OCI-LY7 (cell line): Measurements from ENCODE around the gene TRIM52. TPM values are rescaled to one million over a fixed set of nuclear protein-coding genes. Genes with fewer than 3 reads are reported as not detected.

Experiments
- BruUV-seq: library from RNA; stranded (reverse); fragments of 400-500 nt; replicated peaks from 2 replicates; lab custom pipeline; 2021; lab: Mats Ljungman, UMichigan
- CTCF ChIA-PET: fragments of 300-600 bp; sonication (Branson Sonifier 250); formaldehyde crosslinking; loops from one replicate; lab custom pipeline; 2022; ENCODE audit warnings: antibody characterized with exemption; ENCODE audit not compliant: unreplicated experiment; lab: Charles Lee
- POLR2A ChIA-PET: fragments of 300-600 bp; sonication (Branson Sonifier 250); formaldehyde crosslinking; loops from one replicate; lab custom pipeline; 2022; ENCODE audit warnings: antibody characterized with exemption; lab: Charles Lee
- DNase-seq: peaks from one replicate; pipeline ENCODE4 v3.0.0-alpha.2; 2015; ENCODE audit warnings: low spot score
- H2AFZ ChIP-seq: fragments of 200-600 bp; sonication (generic), shearing (Covaris generic); 2 replicates; pipeline ENCODE4 v1.6.1; 2014; ENCODE audit warnings: mild to moderate bottlenecking, antibody characterized with exemption, low read length, moderate library complexity
- H3K27ac ChIP-seq: fragments of 200-600 bp; sonication (generic); 2 replicates; pipeline ENCODE4 v1.5.1; 2014; ENCODE audit warnings: mixed run types, low read depth, mild to moderate bottlenecking, moderate library complexity, low read length, inconsistent platforms; ENCODE audit not compliant: poor library complexity, severe bottlenecking
- H3K36me3 ChIP-seq: fragments of 200-600 bp; sonication (generic); 2 replicates; pipeline ENCODE4 v1.6.1; 2014; ENCODE audit warnings: mild to moderate bottlenecking, antibody characterized with exemption, low read length, moderate library complexity, mixed read lengths; ENCODE audit not compliant: insufficient read depth
- H3K4me1 ChIP-seq: fragments of 200-600 bp; sonication (generic); 2 replicates; pipeline ENCODE4 v1.5.1; 2014; ENCODE audit warnings: mild to moderate bottlenecking, low read length; ENCODE audit not compliant: insufficient read depth, poor library complexity, severe bottlenecking
- H3K4me2 ChIP-seq: fragments of 200-600 bp; sonication (generic); 2 replicates; pipeline ENCODE4 v1.6.1; 2014; ENCODE audit warnings: mild to moderate bottlenecking, low read length
- H3K4me3 ChIP-seq: fragments of 200-600 bp; sonication (generic); 2 replicates; pipeline ENCODE4 v1.5.1; 2014; ENCODE audit warnings: mild to moderate bottlenecking, low read depth, low read length; ENCODE audit not compliant: poor library complexity, severe bottlenecking
- H3K79me2 ChIP-seq: fragments of 200-600 bp; sonication (generic); 2 replicates; pipeline ENCODE4 v1.6.1; 2016; ENCODE audit warnings: low read depth, mild to moderate bottlenecking, low read length, moderate library complexity, mixed read lengths; ENCODE audit not compliant: insufficient read depth
- H3K9me2 ChIP-seq: fragments of 200-600 bp; sonication (generic); 2 replicates; pipeline ENCODE4 v1.6.1; 2016; ENCODE audit warnings: mild to moderate bottlenecking, low read length, mixed read lengths; ENCODE audit not compliant: insufficient read depth
- H3K9me3 ChIP-seq: fragments of 200-600 bp; sonication (generic); 2 replicates; pipeline ENCODE4 v1.6.1; 2014; ENCODE audit warnings: mild to moderate bottlenecking, mixed run types, low read length, mixed read lengths
- H4K20me1 ChIP-seq: fragments of 200-600 bp; sonication (generic); 2 replicates; pipeline ENCODE4 v1.6.1; 2014; ENCODE audit warnings: mild to moderate bottlenecking, antibody characterized with exemption, low read length, moderate library complexity, mixed read lengths; ENCODE audit not compliant: insufficient read depth
- CTCF ChIP-seq: fragments of 200-600 bp; sonication (generic); conservative IDR thresholded peaks from 2 replicates; pipeline ENCODE4 v1.5.1; 2014; ENCODE audit warnings: mild to moderate bottlenecking, antibody characterized with exemption, low read length, moderate library complexity, mixed read lengths
- EZH2phosphoT487 ChIP-seq: fragments of 200-600 bp; sonication (generic); IDR thresholded peaks from 2 replicates; pipeline ENCODE4 v1.6.1; 2018; ENCODE audit warnings: low read depth, borderline replicate concordance, mild to moderate bottlenecking, mixed run types, antibody characterized with exemption, low read length, moderate library complexity, mixed read lengths
- intact Hi-C: fragments of 100-400 bp; cut with micrococcal nuclease; formaldehyde crosslinking; loops from one replicate; pipeline ENCODE4 v1.10.0; 2022; ENCODE audit not compliant: unreplicated experiment
- total RNA-seq, 2 experiments: library from RNA; depleted of rRNA in 1 of 2; stranded (reverse); fragments of >200 nt in 1 of 2; shearing (Covaris generic) in 1 of 2; gene quantifications; 2 replicates each; pipeline ENCODE4 v1.2.3, GENCODE V29; 2014 to 2022

Gene TRIM52
- total RNA-seq, 2 experiments from 2014 or later = 16.1 to 33.5 TPM

GRCh38 chr5:181235323-181235688, 25.6 kb downstream of the TRIM52 start:
- ChIA-PET CTCF (no interaction called here), POLR2A (interaction anchor here (1.0 kb wide), 1 partner anchor 12 kb away, joined by 3 read pairs; the partner anchor contains the start of gene TRIM41)
- Histone ChIP-seq H3K9me2 (no peaks in the 10 kb centered on the region), H3K4me1 (peaks cover 9% of the 10 kb centered on the region), H3K4me3 (no peak overlapping the region), H3K79me2 (peaks cover 23% of the 10 kb centered on the region; the same call in 1 of the 2 replicates), H3K4me2 (no peak overlapping the region), H3K9me3 (no peaks in the 10 kb centered on the region), H2AFZ (no peak overlapping the region), H3K27ac (peak overlapping the region; percentile 13), H4K20me1 (peaks cover 26% of the 10 kb centered on the region), H3K36me3 (peaks cover 98% of the 10 kb centered on the region)
- TF ChIP-seq CTCF (no peak), EZH2phosphoT487 (no peak)
- intact Hi-C loops = no loop called here
- TSS peak; percentile 87 for BruUV-seq
- no peak for DNase-seq

GRCh38 chr5:181234455-181235306, 26.3 kb downstream of the TRIM52 start:
- Histone ChIP-seq H3K4me1 (peaks cover 15% of the 10 kb centered on the region), H3K9me2 (no peaks in the 10 kb centered on the region), H4K20me1 (peaks cover 25% of the 10 kb centered on the region), H3K36me3 (peaks cover 96% of the 10 kb centered on the region), H3K79me2 (peaks cover 17% of the 10 kb centered on the region; the same call in 1 of the 2 replicates), H3K9me3 (no peaks in the 10 kb centered on the region), H3K27ac (peak overlapping the region; percentile 18), H2AFZ (no peak overlapping the region), H3K4me3 (no peak overlapping the region), H3K4me2 (no peak overlapping the region)
- intact Hi-C loops = no loop called here
- DNase-seq = no peak
- no TSS peak for BruUV-seq
- TF ChIP-seq EZH2phosphoT487 (no peak), CTCF (no peak)
- CTCF ChIA-PET = no interaction called here
- POLR2A ChIA-PET = interaction anchor here (0.6 to 1.0 kb wide), 2 partner anchors 11 to 33 kb away, joined by 3 read pairs; partner anchors contain the start of gene TRIM41
